RWPE2 (cell line): ENCODE results near the gene FHIT.

ENCODE experiments used
- ATAC-seq: fragments of 200-7000 bp; cut with Tn5 transposase; 3 replicates; pipeline ENCODE4 v1.9.1; 2021; ENCODE audit warnings: low read depth
- DNase-seq: peaks from one replicate; pipeline ENCODE4 v3.0.0-alpha.2; 2020; ENCODE audit warnings: low spot score
- H3K27ac ChIP-seq: fragments of 450-650 bp; 2 replicates; pipeline ENCODE4 v1.5.1; 2017; ENCODE audit warnings: mild to moderate bottlenecking; ENCODE audit not compliant: poor library complexity, severe bottlenecking
- H3K27me3 ChIP-seq: fragments of 250-450 bp; sonication (Bioruptor Pico); 2 replicates; pipeline ENCODE4 v1.5.1; 2021; ENCODE audit warnings: mild to moderate bottlenecking, moderate library complexity; ENCODE audit not compliant: insufficient read depth, poor library complexity, severe bottlenecking
- H3K36me3 ChIP-seq: fragments of 250-450 bp; sonication (Bioruptor Pico); 2 replicates; pipeline ENCODE4 v1.5.1; 2020; ENCODE audit warnings: low read depth, mild to moderate bottlenecking, moderate library complexity
- H3K4me1 ChIP-seq: fragments of 250-450 bp; sonication (Bioruptor Pico); 2 replicates; pipeline ENCODE4 v1.5.1; 2021; ENCODE audit warnings: mild to moderate bottlenecking, moderate library complexity; ENCODE audit not compliant: insufficient read depth, poor library complexity, severe bottlenecking
- H3K4me3 ChIP-seq: fragments of 250-450 bp; sonication (Bioruptor Pico); 2 replicates; pipeline ENCODE4 v1.5.1; 2021; ENCODE audit warnings: mild to moderate bottlenecking, moderate library complexity; ENCODE audit not compliant: severe bottlenecking
- H3K9me3 ChIP-seq: fragments of 250-450 bp; sonication (Bioruptor Pico); 2 replicates; pipeline ENCODE4 v1.5.1; 2021; ENCODE audit warnings: mild to moderate bottlenecking, moderate library complexity; ENCODE audit not compliant: severe bottlenecking
- TF ChIP-seq, protein P1 (sequence below): fragments of 450-650 bp; IDR thresholded peaks from one replicate; pipeline ENCODE4 v1.5.1; 2017; ENCODE audit warnings: mild to moderate bottlenecking, moderate library complexity; ENCODE audit not compliant: poor library complexity, severe bottlenecking

The FHIT gene

GRCh38 chr3:60448696-60449095, 802.6 kb downstream of the FHIT start:
- TF ChIP-seq, protein P1, sequence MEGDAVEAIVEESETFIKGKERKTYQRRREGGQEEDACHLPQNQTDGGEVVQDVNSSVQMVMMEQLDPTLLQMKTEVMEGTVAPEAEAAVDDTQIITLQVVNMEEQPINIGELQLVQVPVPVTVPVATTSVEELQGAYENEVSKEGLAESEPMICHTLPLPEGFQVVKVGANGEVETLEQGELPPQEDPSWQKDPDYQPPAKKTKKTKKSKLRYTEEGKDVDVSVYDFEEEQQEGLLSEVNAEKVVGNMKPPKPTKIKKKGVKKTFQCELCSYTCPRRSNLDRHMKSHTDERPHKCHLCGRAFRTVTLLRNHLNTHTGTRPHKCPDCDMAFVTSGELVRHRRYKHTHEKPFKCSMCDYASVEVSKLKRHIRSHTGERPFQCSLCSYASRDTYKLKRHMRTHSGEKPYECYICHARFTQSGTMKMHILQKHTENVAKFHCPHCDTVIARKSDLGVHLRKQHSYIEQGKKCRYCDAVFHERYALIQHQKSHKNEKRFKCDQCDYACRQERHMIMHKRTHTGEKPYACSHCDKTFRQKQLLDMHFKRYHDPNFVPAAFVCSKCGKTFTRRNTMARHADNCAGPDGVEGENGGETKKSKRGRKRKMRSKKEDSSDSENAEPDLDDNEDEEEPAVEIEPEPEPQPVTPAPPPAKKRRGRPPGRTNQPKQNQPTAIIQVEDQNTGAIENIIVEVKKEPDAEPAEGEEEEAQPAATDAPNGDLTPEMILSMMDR, result no peak
- no peak overlapping the region for H3K4me3 ChIP-seq
- no peak for DNase-seq
- H3K27ac ChIP-seq, result no peak overlapping the region
- H3K4me1 ChIP-seq, result no peaks in the 10 kb centered on the region
- no peak for ATAC-seq
- H3K36me3 ChIP-seq, result no peaks in the 10 kb centered on the region
- no peaks in the 10 kb centered on the region for H3K27me3 ChIP-seq
- H3K9me3 ChIP-seq, result no peaks in the 10 kb centered on the region

DNA sequence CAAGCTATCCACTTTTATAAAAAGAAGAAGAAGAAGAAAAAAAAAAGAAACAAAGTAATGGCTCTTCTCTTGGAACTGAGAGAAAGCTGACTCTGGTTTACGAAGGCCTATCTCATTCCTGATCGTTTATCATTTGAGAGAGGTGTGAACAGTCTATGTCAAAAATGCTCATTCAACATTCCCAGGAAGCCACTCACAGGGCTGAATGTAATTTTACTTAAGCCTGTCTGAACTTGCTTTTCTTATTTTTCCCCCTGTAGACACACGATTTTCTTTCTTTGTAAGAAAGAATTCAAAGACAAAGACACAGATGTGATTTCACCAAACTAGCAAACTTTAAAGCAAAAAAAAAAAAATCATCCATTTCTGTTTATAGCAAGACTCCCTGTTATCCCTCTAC, 805.8 kb downstream of the FHIT start:
- DNase-seq (no peak), ATAC-seq (no peak)
- TF ChIP-seq, protein P1, result no peak
- Histone ChIP-seq H3K36me3 (no peaks in the 10 kb centered on the region), H3K4me3 (no peak overlapping the region), H3K27ac (no peak overlapping the region), H3K4me1 (no peaks in the 10 kb centered on the region), H3K9me3 (no peaks in the 10 kb centered on the region), H3K27me3 (no peaks in the 10 kb centered on the region)

DNA sequence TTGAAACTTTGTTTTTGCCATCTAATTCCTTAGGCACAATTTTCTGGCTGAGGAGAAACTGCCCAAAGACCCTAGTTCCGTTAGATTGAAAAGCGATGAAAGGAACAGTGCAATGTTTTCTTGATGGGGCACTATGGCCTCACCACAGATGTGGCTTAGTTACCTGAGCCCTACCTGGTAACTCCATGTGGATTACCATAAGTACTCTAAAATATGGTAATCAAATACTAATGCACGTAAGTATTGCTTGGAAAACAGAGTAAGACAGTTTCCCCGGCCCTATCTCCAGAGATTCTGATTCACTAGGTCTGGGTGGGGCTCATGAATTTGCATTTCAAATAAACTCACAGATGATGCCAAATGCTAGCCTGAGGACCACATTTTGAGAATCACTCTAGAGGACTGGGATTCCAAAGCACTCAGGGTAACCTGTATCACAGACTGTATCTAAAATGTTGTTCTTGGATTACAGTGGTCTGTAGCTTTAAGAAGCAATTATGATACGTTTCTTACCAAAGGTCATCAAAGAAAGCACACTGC, 806.3 kb downstream of the FHIT start:
- DNase-seq (no peak), ATAC-seq (no peak)
- TF ChIP-seq, protein P1, result no peak
- Histone ChIP-seq H3K27me3 (no peaks in the 10 kb centered on the region), H3K36me3 (no peaks in the 10 kb centered on the region), H3K27ac (no peak overlapping the region), H3K9me3 (no peaks in the 10 kb centered on the region), H3K4me1 (no peaks in the 10 kb centered on the region), H3K4me3 (no peak overlapping the region)

GRCh38 chr3:60440869-60441268, 810.4 kb downstream of the FHIT start:
- Histone ChIP-seq H3K9me3 (no peaks in the 10 kb centered on the region), H3K36me3 (no peaks in the 10 kb centered on the region), H3K27ac (no peak overlapping the region), H3K4me3 (no peak overlapping the region), H3K4me1 (no peaks in the 10 kb centered on the region), H3K27me3 (no peaks in the 10 kb centered on the region)
- TF ChIP-seq, protein P1, result no peak
- DNase-seq (no peak), ATAC-seq (no peak)

GRCh38 chr3:60435941-60436650, 815.2 kb downstream of the FHIT start:
- no peak for ATAC-seq
- H3K4me3 ChIP-seq, result no peak overlapping the region
- H3K27ac ChIP-seq, result no peak overlapping the region
- H3K27me3 ChIP-seq, result no peaks in the 10 kb centered on the region
- TF ChIP-seq, protein P1, result no peak
- no peaks in the 10 kb centered on the region for H3K9me3 ChIP-seq
- no peak for DNase-seq
- no peaks in the 10 kb centered on the region for H3K36me3 ChIP-seq
- no peaks in the 10 kb centered on the region for H3K4me1 ChIP-seq
